Neuronal stem cell (in vitro differentiated cells): ENCODE results near the gene ALKBH5.
A peak's percentile ranks its signal among the peaks of the same experiment; 100 is the strongest.

Experiments used
- DNase-seq: peaks from one replicate; pipeline ENCODE4 v3.0.0-alpha.2; 2013; ENCODE audit warnings: low spot score
- H2AFZ ChIP-seq: one replicate; pipeline ENCODE4 v1.6.1; 2013; ENCODE audit warnings: mild to moderate bottlenecking, low read length, inconsistent platforms
- H2AK5ac ChIP-seq: 2 replicates; pipeline ENCODE4 v1.6.1; 2013; ENCODE audit warnings: low read depth, mild to moderate bottlenecking, inconsistent platforms, low read length, moderate library complexity, mixed read lengths
- H2BK120ac ChIP-seq: 2 replicates; pipeline ENCODE4 v1.6.1; 2013; ENCODE audit warnings: low read depth, mild to moderate bottlenecking, inconsistent platforms, low read length, moderate library complexity, mixed read lengths
- H2BK12ac ChIP-seq: one replicate; pipeline ENCODE4 v1.6.1; 2013; ENCODE audit warnings: low read length, inconsistent platforms
- H2BK15ac ChIP-seq: 2 replicates; pipeline ENCODE4 v1.6.1; 2013; ENCODE audit warnings: mild to moderate bottlenecking, low read length, inconsistent platforms, mixed read lengths
- H2BK5ac ChIP-seq: one replicate; pipeline ENCODE4 v1.6.1; 2013; ENCODE audit warnings: inconsistent platforms, mild to moderate bottlenecking, low read length, moderate library complexity
- H3K14ac ChIP-seq: one replicate; pipeline ENCODE4 v1.6.1; 2013; ENCODE audit warnings: low read length, inconsistent platforms
- H3K18ac ChIP-seq: 2 replicates; pipeline ENCODE4 v1.6.1; 2013; ENCODE audit warnings: low read length, inconsistent platforms
- H3K23ac ChIP-seq: 2 replicates; pipeline ENCODE4 v1.6.1; 2013; ENCODE audit warnings: low read depth, mild to moderate bottlenecking, mixed read lengths, low read length, inconsistent platforms; ENCODE audit not compliant: poor library complexity
- H3K27ac ChIP-seq: replicated peaks from 3 replicates; pipeline ENCODE4 v1.5.1; 2013; ENCODE audit warnings: low read length, inconsistent platforms
- H3K27me3 ChIP-seq, 3 experiments: 2 replicates each; pipeline ENCODE4 v1.6.1; 2013; ENCODE audit warnings: low read length in 3 of 3, mild to moderate bottlenecking in 2 of 3, inconsistent platforms in 1 of 3, low read depth in 1 of 3, mixed read lengths in 1 of 3, moderate library complexity in 1 of 3; ENCODE audit not compliant: control insufficient read depth in 3 of 3, insufficient read depth in 3 of 3
- H3K36me3 ChIP-seq, 2 donors: replicated peaks in 1 of 2; 2 replicates each; pipeline ENCODE4 v1.6.1; 2013; ENCODE audit warnings: low read length in 2 of 2; ENCODE audit not compliant: control insufficient read depth in 2 of 2, insufficient read depth in 2 of 2
- H3K4ac ChIP-seq: 2 replicates; pipeline ENCODE4 v1.6.1; 2013; ENCODE audit warnings: inconsistent platforms, mild to moderate bottlenecking, low read length, moderate library complexity
- H3K4me1 ChIP-seq, 2 donors: 1 replicate in 1 of 2; 2 replicates in 1 of 2; pipeline ENCODE4 v1.6.1; 2013; ENCODE audit warnings: low read length in 2 of 2, low read depth in 1 of 2; ENCODE audit not compliant: control insufficient read depth in 2 of 2, insufficient read depth in 1 of 2
- H3K4me2 ChIP-seq: one replicate; pipeline ENCODE4 v1.6.1; 2013; ENCODE audit warnings: mild to moderate bottlenecking, low read length, inconsistent platforms; ENCODE audit not compliant: insufficient read depth, poor library complexity, severe bottlenecking
- H3K4me3 ChIP-seq, 2 donors: 2 replicates each; pipeline ENCODE4 v1.5.1; 2013; ENCODE audit warnings: low read length in 2 of 2, mild to moderate bottlenecking in 2 of 2, inconsistent platforms in 1 of 2, moderate library complexity in 1 of 2
- H3K79me1 ChIP-seq: one replicate; pipeline ENCODE4 v1.6.1; 2013; ENCODE audit warnings: low read depth, mild to moderate bottlenecking, inconsistent platforms, low read length, moderate library complexity
- H3K9ac ChIP-seq: one replicate; pipeline ENCODE4 v1.6.1; 2013; ENCODE audit warnings: mild to moderate bottlenecking, low read depth, low read length, inconsistent platforms; ENCODE audit not compliant: poor library complexity
- H3K9me3 ChIP-seq, 2 donors: replicated peaks in 1 of 2; 2 replicates each; pipeline versions ENCODE3 to v1.6.1; 2013; ENCODE audit warnings: low read length in 2 of 2, mild to moderate bottlenecking in 2 of 2, inconsistent platforms in 1 of 2, low read depth in 1 of 2, mixed read lengths in 1 of 2, moderate library complexity in 1 of 2; ENCODE audit not compliant: control insufficient read depth in 2 of 2, insufficient read depth in 1 of 2
- H4K8ac ChIP-seq: one replicate; pipeline ENCODE4 v1.6.1; 2013; ENCODE audit warnings: low read depth, mild to moderate bottlenecking, inconsistent platforms, low read length, moderate library complexity
- H4K91ac ChIP-seq: one replicate; pipeline ENCODE4 v1.6.1; 2013; ENCODE audit warnings: low read length, low read depth, mild to moderate bottlenecking, inconsistent platforms; ENCODE audit not compliant: poor library complexity
- WGBS, 2 donors: extraction: QIAGEN DNeasy Blood & Tissue Kit; methylation state at CpG; one replicate each; pipeline ENCODE4 v1.1.7; 2013; ENCODE audit warnings: missing lambda C conversion rate in 2 of 2, mixed read lengths in 1 of 2; ENCODE audit not compliant: insufficient read length in 2 of 2, insufficient replicate concordance in 1 of 2; ENCODE audit errors: extremely low coverage in 2 of 2; 5-methylcytosine and 5-hydroxymethylcytosine counted together

Gene ALKBH5

DNA sequence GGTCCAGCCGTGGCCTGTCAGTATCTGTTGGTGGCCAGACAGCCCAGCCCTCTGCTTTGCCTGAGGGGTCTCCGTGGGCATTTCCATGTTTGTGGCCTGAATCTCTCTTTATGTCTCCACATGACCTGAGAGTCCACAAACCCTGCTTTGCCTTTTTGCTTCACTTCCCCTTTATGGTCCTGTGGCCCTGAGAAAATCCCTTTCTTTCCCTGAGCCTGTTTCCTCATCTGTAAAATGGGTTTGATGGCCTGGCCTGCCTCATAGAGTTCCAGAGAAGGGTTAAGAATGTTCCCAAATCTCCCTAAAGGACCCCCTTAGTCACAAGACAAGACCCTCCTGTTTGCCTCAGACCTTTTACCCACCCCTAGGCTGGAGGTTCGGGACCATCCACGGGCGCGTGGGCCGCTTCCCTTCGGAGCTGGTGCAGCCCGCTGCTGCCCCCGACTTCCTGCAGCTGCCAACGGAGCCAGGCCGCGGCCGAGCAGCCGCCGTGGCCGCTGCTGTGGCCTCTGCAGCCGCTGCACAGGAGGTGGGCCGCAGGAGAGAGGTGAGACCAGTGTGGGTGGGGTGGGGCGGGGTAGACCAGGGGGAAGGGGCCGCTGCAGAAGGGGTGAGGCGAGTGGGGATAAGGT is 26.2 kb upstream of the ALKBH5 start:
- peak overlapping the region; percentile 62 for H3K18ac ChIP-seq
- H3K9ac ChIP-seq, result no peak overlapping the region
- peak overlapping the region; percentile 51 for H3K4me2 ChIP-seq
- peak overlapping the region; percentile 4 for H3K23ac ChIP-seq
- H3K4me3 ChIP-seq, result no peak overlapping the region
- H4K8ac ChIP-seq, result peak overlapping the region; percentile 93
- H3K27me3 ChIP-seq, result peaks cover 0 to 16% (median 2%) of the 10 kb centered on the region in 3 experiments
- H3K79me1 ChIP-seq, result peaks cover 2% of the 10 kb centered on the region
- H3K9me3 ChIP-seq, result no peaks in the 10 kb centered on the region
- WGBS, 2 donors, result no CpG with 5 or more reads among the region's 22 CpGs
- H4K91ac ChIP-seq, result no peak overlapping the region
- no peak overlapping the region for H3K27ac ChIP-seq
- no peak overlapping the region for H2AFZ ChIP-seq
- H3K14ac ChIP-seq, result no peak overlapping the region
- no peak overlapping the region for H2BK5ac ChIP-seq
- no peak overlapping the region for H2BK120ac ChIP-seq
- peak overlapping the region; percentile 82 for H2BK15ac ChIP-seq
- peaks cover 17 to 20% of the 10 kb centered on the region in 2 donors for H3K4me1 ChIP-seq
- peak overlapping the region; percentile 79 for H2AK5ac ChIP-seq
- no peaks in the 10 kb centered on the region for H3K36me3 ChIP-seq
- H2BK12ac ChIP-seq, result no peak overlapping the region
- DNase-seq, result no peak
- H3K4ac ChIP-seq, result peak overlapping the region; percentile 0

- Histone ChIP-seq H3K27me3 (peaks cover 0 to 16% (median 2%) of the 10 kb centered on the region in 3 experiments), H2BK5ac (no peak overlapping the region), H3K4ac (no peak overlapping the region), H4K8ac (peak overlapping the region; percentile 93), H3K9ac (no peak overlapping the region), H2BK12ac (no peak overlapping the region), H2BK120ac (no peak overlapping the region), H4K91ac (no peak overlapping the region), H2BK15ac (peak overlapping the region; percentile 40), H3K9me3 (no peaks in the 10 kb centered on the region), H3K27ac (no peak overlapping the region), H3K4me2 (peak overlapping the region; percentile 51), H3K23ac (peak overlapping the region; percentile 4), H2AFZ (no peak overlapping the region), H3K14ac (no peak overlapping the region), H3K4me1 (peaks cover 15 to 17% of the 10 kb centered on the region in 2 donors), H3K4me3 (peak overlapping the region in 1 of 2 donors; percentile 74), H3K79me1 (no peaks in the 10 kb centered on the region), H3K36me3 (no peaks in the 10 kb centered on the region), H2AK5ac (peak overlapping the region; percentile 93), H3K18ac (peak overlapping the region; percentile 84)
- DNase-seq, result peak; percentile 63
- no CpG with 5 or more reads among the region's 26 CpGs for WGBS, 2 donors
These were observed 25.5 kb upstream of the ALKBH5 start for GRCh38 chr17:18158022-18158600.

DNA sequence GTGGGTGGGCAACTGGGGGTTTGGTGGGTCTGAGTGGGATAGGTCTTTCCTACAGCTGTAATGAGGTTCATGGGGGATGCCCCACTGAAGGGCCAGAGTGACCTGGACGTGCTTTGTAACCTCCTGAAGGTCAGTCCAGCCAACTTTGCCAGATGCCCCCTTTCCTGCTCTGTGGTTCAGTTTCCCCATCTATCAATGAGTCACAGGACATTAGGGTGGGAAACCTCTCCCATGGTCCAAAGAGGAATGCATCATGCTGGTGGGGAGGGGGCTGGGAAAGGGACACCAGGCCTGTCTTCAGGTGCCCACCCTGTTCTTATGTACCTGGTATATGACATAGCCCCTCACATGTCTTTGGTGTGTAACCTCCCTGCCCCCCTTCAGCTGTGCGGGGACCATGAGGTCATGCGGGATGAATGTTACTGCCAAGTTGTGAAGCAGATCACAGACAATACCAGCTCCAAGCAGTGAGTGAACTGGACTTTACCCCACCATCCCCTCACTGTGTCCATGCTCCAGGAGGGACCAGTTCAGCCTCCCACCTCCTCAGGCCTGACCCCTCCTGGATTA is 24.0 kb upstream of the ALKBH5 start:
- no CpG with 5 or more reads among the region's 3 CpGs for WGBS, 2 donors
- Histone ChIP-seq H3K4ac (no peak overlapping the region), H3K27me3 (peaks cover 0 to 16% (median 2%) of the 10 kb centered on the region in 3 experiments), H3K79me1 (no peaks in the 10 kb centered on the region), H3K18ac (no peak overlapping the region), H2BK12ac (peak overlapping the region; percentile 53), H3K9me3 (no peaks in the 10 kb centered on the region), H3K36me3 (no peaks in the 10 kb centered on the region), H4K8ac (no peak overlapping the region), H3K14ac (no peak overlapping the region), H3K4me1 (peaks cover 12 to 13% of the 10 kb centered on the region in 2 donors), H3K9ac (no peak overlapping the region), H3K27ac (no peak overlapping the region), H2AK5ac (peak overlapping the region; percentile 56), H4K91ac (no peak overlapping the region), H3K4me3 (no peak overlapping the region), H3K4me2 (no peak overlapping the region), H2BK15ac (peak overlapping the region; percentile 40), H2BK120ac (no peak overlapping the region), H2BK5ac (no peak overlapping the region), H2AFZ (no peak overlapping the region), H3K23ac (no peak overlapping the region)
- DNase-seq, result no peak

DNA sequence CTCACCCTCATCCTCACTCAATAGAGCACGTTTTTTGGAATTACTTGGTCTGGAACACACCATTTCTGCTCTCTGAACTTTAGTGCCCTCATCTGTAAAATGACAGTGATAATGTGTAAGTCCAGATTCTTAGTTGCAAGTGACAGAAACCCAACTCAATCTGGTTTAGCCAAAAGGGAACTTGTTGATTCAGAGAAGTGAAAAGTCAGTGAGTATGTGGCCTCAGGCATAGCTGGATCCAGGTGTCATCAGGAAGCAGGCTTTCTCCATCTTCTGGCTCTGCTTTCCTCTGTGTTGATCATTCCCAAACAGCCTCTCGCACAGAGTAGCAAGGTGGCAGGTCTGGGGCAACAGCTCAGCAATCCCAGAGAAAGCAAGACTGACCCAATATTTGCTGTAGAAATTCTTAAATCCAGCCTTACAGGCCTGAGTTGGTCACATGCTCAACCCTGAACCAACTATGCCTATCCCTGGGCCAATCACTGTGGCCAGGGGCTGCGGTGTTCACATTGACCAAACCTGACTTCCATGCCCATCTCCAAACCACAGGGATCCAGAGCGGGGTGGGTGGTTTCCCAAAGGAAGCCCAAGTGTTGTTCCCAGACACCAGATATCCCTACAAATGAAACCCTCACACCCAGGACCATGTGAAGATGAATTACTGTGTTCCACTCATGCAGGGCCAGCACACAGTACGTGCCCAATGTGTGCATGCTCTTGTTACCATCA is 23.3 kb upstream of the ALKBH5 start:
- H4K8ac ChIP-seq, result no peak overlapping the region
- no peaks in the 10 kb centered on the region for H3K79me1 ChIP-seq
- H3K23ac ChIP-seq, result no peak overlapping the region
- H2BK5ac ChIP-seq, result no peak overlapping the region
- WGBS, 2 donors, result no CpG with 5 or more reads among the region's 5 CpGs
- H3K14ac ChIP-seq, result no peak overlapping the region
- no peak overlapping the region for H3K9ac ChIP-seq
- H2AFZ ChIP-seq, result no peak overlapping the region
- H3K4me1 ChIP-seq, result peaks cover 12 to 13% of the 10 kb centered on the region in 2 donors
- no peak overlapping the region for H2BK15ac ChIP-seq
- H2AK5ac ChIP-seq, result peak overlapping the region; percentile 56
- H3K4me2 ChIP-seq, result no peak overlapping the region
- no peak overlapping the region for H3K18ac ChIP-seq
- no peak overlapping the region for H4K91ac ChIP-seq
- H3K4ac ChIP-seq, result no peak overlapping the region
- no peak overlapping the region for H3K4me3 ChIP-seq
- H2BK12ac ChIP-seq, result no peak overlapping the region
- DNase-seq, result no peak
- peaks cover 0 to 16% (median 2%) of the 10 kb centered on the region in 3 experiments for H3K27me3 ChIP-seq
- no peak overlapping the region for H3K27ac ChIP-seq
- H3K9me3 ChIP-seq, result no peaks in the 10 kb centered on the region
- no peaks in the 10 kb centered on the region for H3K36me3 ChIP-seq
- no peak overlapping the region for H2BK120ac ChIP-seq
